Neural progenitor cell (in vitro differentiated cells): ENCODE measurements around the gene SYNJ2. TPM values are rescaled to one million over a fixed set of nuclear protein-coding genes. Genes with fewer than 3 reads are reported as not detected.
"Not testable (repeated sequence)": the region's sequence is repeated elsewhere in the genome, so short reads cannot be mapped to it uniquely, and the experiment has no call there.

Experiments used
- DNase-seq: peaks from one replicate; pipeline ENCODE4 v3.0.0-alpha.2; 2016; ENCODE audit warnings: low spot score
- H2AFZ ChIP-seq: fragments of 200-600 bp; sonication (generic); replicated peaks from 2 replicates; pipeline ENCODE4 v1.6.1; 2016; ENCODE audit warnings: antibody characterized with exemption
- H3F3A ChIP-seq: fragments of 200-600 bp; sonication (generic); 2 replicates; pipeline ENCODE4 v1.6.1; 2016; ENCODE audit warnings: antibody characterized with exemption, low read depth
- H3K27ac ChIP-seq: fragments of 200-600 bp; sonication (generic); 2 replicates; pipeline ENCODE4 v1.5.1; 2016; ENCODE audit warnings: mild to moderate bottlenecking
- H3K27me3 ChIP-seq: fragments of 200-600 bp; sonication (generic); 2 replicates; pipeline ENCODE4 v1.6.1; 2016; ENCODE audit warnings: mild to moderate bottlenecking, moderate library complexity
- H3K36me3 ChIP-seq: fragments of 200-600 bp; sonication (generic); 2 replicates; pipeline ENCODE4 v1.5.1; 2016
- H3K4me1 ChIP-seq: fragments of 200-600 bp; sonication (generic); 2 replicates; pipeline ENCODE4 v1.6.1; 2016; ENCODE audit warnings: mixed run types
- H3K4me2 ChIP-seq: fragments of 200-600 bp; sonication (generic); 2 replicates; pipeline ENCODE4 v1.6.1; 2016
- H3K4me3 ChIP-seq: fragments of 200-600 bp; sonication (generic); 2 replicates; pipeline ENCODE4 v1.5.1; 2016
- H3K79me2 ChIP-seq: fragments of 200-600 bp; sonication (generic); 2 replicates; pipeline ENCODE4 v1.6.1; 2016; ENCODE audit warnings: low read depth
- H3K9ac ChIP-seq: fragments of 200-600 bp; sonication (generic); 2 replicates; pipeline ENCODE4 v1.6.1; 2016
- H3K9me3 ChIP-seq: fragments of 200-600 bp; sonication (generic); 2 replicates; pipeline ENCODE4 v1.5.1; 2016; ENCODE audit warnings: low read depth
- H4K20me1 ChIP-seq: fragments of 200-600 bp; sonication (generic); 2 replicates; pipeline ENCODE4 v1.6.1; 2016; ENCODE audit warnings: low read depth
- H3K27ac Mint-ChIP-seq: 3 replicates; pipeline ENCODE4 v1.8.0; 2021; ENCODE audit warnings: mixed read lengths
- H3K27me3 Mint-ChIP-seq: 2 replicates; pipeline ENCODE4 v1.8.0; 2022; ENCODE audit warnings: low read depth, mild to moderate bottlenecking, inconsistent platforms, moderate library complexity, mixed read lengths; ENCODE audit not compliant: insufficient read depth
- H3K36me3 Mint-ChIP-seq: 3 replicates; pipeline ENCODE4 v1.8.0; 2021; ENCODE audit warnings: mixed read lengths
- H3K4me1 Mint-ChIP-seq: 3 replicates; pipeline ENCODE4 v1.8.0; 2021; ENCODE audit warnings: mixed read lengths
- H3K4me3 Mint-ChIP-seq: 3 replicates; pipeline ENCODE4 v1.8.0; 2021; ENCODE audit warnings: mild to moderate bottlenecking, moderate library complexity, mixed read lengths
- H3K9me3 Mint-ChIP-seq: 3 replicates; pipeline ENCODE4 v1.8.0; 2020; ENCODE audit warnings: mixed read lengths
- CTCF ChIP-seq: fragments of 200-600 bp; sonication (generic); IDR thresholded peaks from 2 replicates; pipeline ENCODE4 v1.5.1; 2017; ENCODE audit warnings: antibody characterized with exemption, mild to moderate bottlenecking
- EZH2 ChIP-seq: fragments of 200-600 bp; sonication (generic); IDR thresholded peaks from 2 replicates; pipeline ENCODE4 v1.6.1; 2017; ENCODE audit warnings: antibody characterized with exemption, mild to moderate bottlenecking, moderate library complexity
- EZH2phosphoT487 ChIP-seq: fragments of 200-600 bp; sonication (generic); IDR thresholded peaks from 2 replicates; pipeline ENCODE4 v1.6.1; 2017; ENCODE audit warnings: antibody characterized with exemption
- total RNA-seq: library from RNA; depleted of rRNA; stranded (reverse); fragments of >200 nt; gene quantifications from 2 replicates; pipeline ENCODE4 v1.2.3, GENCODE V29; 2015; ENCODE audit warnings: low replicate concordance

The SYNJ2 gene
- total RNA-seq, 1 donor from 2014 or later = 4.8 TPM

DNA sequence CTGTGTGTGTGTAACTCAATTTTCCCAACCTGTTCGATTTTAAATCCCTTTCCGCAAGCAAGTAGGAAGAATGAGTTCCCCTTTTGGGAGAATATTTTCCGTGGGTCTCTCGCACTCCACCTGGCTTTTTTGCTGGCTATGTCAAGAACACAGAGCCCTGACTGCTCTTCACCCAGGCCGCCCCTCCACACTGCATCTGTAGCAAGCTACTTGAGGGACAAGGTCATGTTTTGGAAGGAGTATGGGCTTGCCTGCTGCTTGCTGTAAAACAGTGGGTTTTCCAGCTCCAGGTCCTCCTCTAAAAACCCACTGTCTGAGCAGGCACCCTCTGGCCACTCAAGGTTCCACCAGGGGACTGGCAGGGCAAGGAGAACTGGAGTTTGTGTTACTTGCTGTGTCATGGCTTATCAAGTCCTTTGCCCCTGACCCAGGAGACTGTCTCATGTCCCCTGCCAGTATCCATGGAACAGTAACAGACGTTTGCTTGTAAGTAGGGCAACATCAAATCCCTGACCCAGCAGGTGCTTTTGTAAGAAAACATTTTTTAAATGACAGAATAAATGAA, 35.5 kb upstream of the SYNJ2 start:
- Histone ChIP-seq H3K4me3 (no peak overlapping the region), H3K4me1 (no peaks in the 10 kb centered on the region), H3K79me2 (no peaks in the 10 kb centered on the region), H3K27ac (no peak overlapping the region), H3K4me2 (no peak overlapping the region), H4K20me1 (no peaks in the 10 kb centered on the region), H3K27me3 (no peaks in the 10 kb centered on the region), H2AFZ (no peak overlapping the region), H3K9me3 (peaks cover 6% of the 10 kb centered on the region), H3F3A (no peaks in the 10 kb centered on the region), H3K36me3 (no peaks in the 10 kb centered on the region), H3K9ac (no peak overlapping the region)
- peaks cover 32% of the 10 kb centered on the region for H3K36me3 Mint-ChIP-seq
- no peak for DNase-seq
- no peak overlapping the region for H3K27ac Mint-ChIP-seq
- TF ChIP-seq EZH2 = no peak
- TF ChIP-seq CTCF = no peak
- TF ChIP-seq EZH2phosphoT487 = no peak
- no peaks in the 10 kb centered on the region for H3K27me3 Mint-ChIP-seq
- no peak overlapping the region for H3K4me3 Mint-ChIP-seq
- peaks cover 14% of the 10 kb centered on the region for H3K9me3 Mint-ChIP-seq
- no peaks in the 10 kb centered on the region for H3K4me1 Mint-ChIP-seq

GRCh38 chr6:157946865-157947532, 34.7 kb upstream of the SYNJ2 start:
- TF ChIP-seq EZH2phosphoT487 (no peak), CTCF (peak; percentile 62), EZH2 (no peak)
- no peaks in the 10 kb centered on the region for H3K4me1 ChIP-seq
- no peaks in the 10 kb centered on the region for H3K27me3 ChIP-seq
- peak; percentile 47 for DNase-seq
- H3F3A ChIP-seq = no peaks in the 10 kb centered on the region
- H3K4me2 ChIP-seq = no peak overlapping the region
- H3K9me3 ChIP-seq = peaks cover 6% of the 10 kb centered on the region
- Mint-ChIP-seq H3K27me3 (no peaks in the 10 kb centered on the region), H3K9me3 (peaks cover 14% of the 10 kb centered on the region), H3K27ac (no peak overlapping the region), H3K36me3 (peaks cover 31% of the 10 kb centered on the region), H3K4me1 (no peaks in the 10 kb centered on the region), H3K4me3 (no peak overlapping the region)
- H3K79me2 ChIP-seq = no peaks in the 10 kb centered on the region
- H3K36me3 ChIP-seq = no peaks in the 10 kb centered on the region
- H4K20me1 ChIP-seq = no peaks in the 10 kb centered on the region
- no peak overlapping the region for H3K4me3 ChIP-seq
- no peak overlapping the region for H3K9ac ChIP-seq
- H2AFZ ChIP-seq = no peak overlapping the region
- H3K27ac ChIP-seq = no peak overlapping the region

DNA sequence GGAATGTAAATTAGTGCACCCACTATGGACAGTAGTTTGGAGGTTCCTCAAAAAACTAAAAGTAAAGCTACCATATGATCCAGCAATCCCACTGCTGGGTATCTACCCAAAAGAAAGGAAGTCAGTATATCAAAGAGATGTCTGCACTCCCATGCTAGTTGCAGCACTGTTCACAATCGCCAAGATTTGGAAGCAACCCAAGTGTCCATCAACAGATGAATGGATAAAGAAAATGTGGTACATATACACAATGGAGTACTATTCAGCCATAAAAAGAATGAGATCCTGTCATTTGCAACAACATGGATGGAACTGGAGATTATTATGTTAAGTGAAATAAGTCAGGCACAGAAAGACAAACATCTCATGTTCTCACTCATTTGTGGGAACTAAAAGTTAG, 30.8 kb upstream of the SYNJ2 start:
- H3K36me3 ChIP-seq = not testable (repeated sequence)

DNA sequence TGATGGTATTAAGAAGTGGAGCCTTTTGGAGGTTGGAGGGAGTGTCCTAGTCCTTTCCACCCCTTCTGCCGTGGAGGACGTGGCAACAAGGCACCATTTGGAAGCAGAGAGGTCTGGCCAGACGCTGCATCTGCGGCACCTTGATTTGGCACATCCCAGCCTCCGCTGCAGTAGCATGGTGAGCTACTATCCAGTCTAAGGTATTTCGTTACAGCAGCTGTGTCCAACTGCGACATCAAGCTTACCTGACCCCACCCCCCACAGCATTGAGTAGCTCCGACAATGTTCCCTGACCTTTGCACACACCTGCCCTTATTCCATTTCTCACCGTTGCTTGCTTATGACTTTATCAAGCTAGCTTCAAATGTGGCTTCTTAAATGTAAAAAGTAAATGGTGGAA, 29.8 kb upstream of the SYNJ2 start:
- peaks cover 6% of the 10 kb centered on the region for H3K36me3 Mint-ChIP-seq
- H3K4me1 ChIP-seq = peaks cover 3% of the 10 kb centered on the region
- no peaks in the 10 kb centered on the region for H3K27me3 ChIP-seq
- peaks cover 6% of the 10 kb centered on the region for H3K9me3 ChIP-seq
- no peak overlapping the region for H3K4me3 ChIP-seq
- no peak overlapping the region for H3K27ac ChIP-seq
- no peaks in the 10 kb centered on the region for H3K4me1 Mint-ChIP-seq
- no peak overlapping the region for H3K4me2 ChIP-seq
- H4K20me1 ChIP-seq = no peaks in the 10 kb centered on the region
- no peaks in the 10 kb centered on the region for H3K79me2 ChIP-seq
- H3K27me3 Mint-ChIP-seq = peaks cover 2% of the 10 kb centered on the region
- no peak overlapping the region for H3K27ac Mint-ChIP-seq
- H3K36me3 ChIP-seq = no peaks in the 10 kb centered on the region
- H3K9ac ChIP-seq = no peak overlapping the region
- DNase-seq = no peak
- H3K9me3 Mint-ChIP-seq = peaks cover 14% of the 10 kb centered on the region
- peaks cover 4% of the 10 kb centered on the region for H3F3A ChIP-seq
- H3K4me3 Mint-ChIP-seq = no peak overlapping the region
- TF ChIP-seq EZH2 (no peak), EZH2phosphoT487 (no peak), CTCF (no peak)
- no peak overlapping the region for H2AFZ ChIP-seq

More for the DNA sequence above, 30.8 kb upstream of the SYNJ2 start:
- not testable (repeated sequence) for H2AFZ ChIP-seq, H3K4me1 Mint-ChIP-seq, H3K27ac ChIP-seq, H3K4me3 ChIP-seq, H3K27me3 Mint-ChIP-seq, H3K4me3 Mint-ChIP-seq, H3K4me1 ChIP-seq, H3K4me2 ChIP-seq, H3K27me3 ChIP-seq, H4K20me1 ChIP-seq, H3K9me3 ChIP-seq, H3K27ac Mint-ChIP-seq, DNase-seq, H3K9ac ChIP-seq, H3K79me2 ChIP-seq, H3F3A ChIP-seq
- Mint-ChIP-seq H3K9me3 (peaks cover 14% of the 10 kb centered on the region), H3K36me3 (peaks cover 10% of the 10 kb centered on the region)
